Measurements from ENCODE around the gene WNT11.

WNT11 gene

DNA sequence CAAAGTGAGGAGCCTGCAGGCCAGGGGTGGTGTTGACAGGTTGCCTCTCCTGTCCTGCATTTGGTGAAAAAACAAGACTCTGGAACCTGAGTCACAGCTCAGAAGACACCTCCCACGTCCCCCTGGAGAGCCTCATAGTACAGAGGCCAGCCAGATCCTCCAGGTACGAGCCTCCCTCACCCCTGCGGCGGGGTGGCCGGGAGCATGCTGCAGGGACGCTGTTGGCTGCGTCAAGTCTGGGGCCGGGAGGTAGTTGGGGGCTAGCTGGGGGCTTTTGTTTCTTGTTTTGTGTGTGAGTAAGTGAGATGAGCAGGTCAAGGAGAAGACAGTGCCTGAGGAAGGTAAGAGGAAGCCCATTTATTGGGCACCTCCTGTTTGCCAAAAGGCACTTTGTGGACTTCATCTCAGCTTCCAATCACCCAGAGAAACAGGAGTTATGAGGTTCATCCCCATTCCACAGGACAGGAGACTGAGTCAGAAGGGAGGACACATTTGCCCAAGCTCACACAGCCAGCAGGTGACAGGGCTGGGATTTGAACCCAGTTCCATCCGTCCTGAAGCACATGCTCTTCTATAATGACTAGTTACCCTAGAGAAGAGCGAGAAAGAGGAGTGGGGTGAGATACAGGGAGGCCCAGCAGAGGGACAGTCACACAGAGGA, 18.3 kb upstream of the WNT11 start:
- Histone ChIP-seq H3K27ac (ENCODE audit: low read depth, low read length) (peak overlapping the region; percentile 67), H3K4me1 (ENCODE audit: control insufficient read depth in 5 of 5, insufficient read depth in 5 of 5, low read length in 5 of 5) (peaks cover 6 to 29% (median 23%) of the 10 kb centered on the region in 5 donors), H3K4me3 (ENCODE audit: low read depth in 1 of 5, low read length in 5 of 5) (no peak overlapping the region), H3K36me3 (ENCODE audit: control insufficient read depth in 5 of 5, insufficient read depth in 5 of 5, low read length in 5 of 5) (no peaks in the 10 kb centered on the region), H3K27me3 (ENCODE audit: control insufficient read depth in 5 of 5, insufficient read depth in 4 of 5, low read length in 5 of 5) (no peaks in the 10 kb centered on the region), H3K9me3 (ENCODE audit: control insufficient read depth in 5 of 5, low read length in 5 of 5) (no peaks in the 10 kb centered on the region), H3K9ac (ENCODE audit: low read length in 5 of 5) (peak overlapping the region in 2 of 5 donors; percentile 14 to 32)

GRCh38 chr11:76221365-76221764, 15.1 kb upstream of the WNT11 start:
- H3K4me1 ChIP-seq (ENCODE audit: control insufficient read depth in 5 of 5, insufficient read depth in 5 of 5, low read length in 5 of 5), result peaks cover 8 to 18% (median 13%) of the 10 kb centered on the region in 5 donors
- H3K27ac ChIP-seq (ENCODE audit: low read depth, low read length), result no peak overlapping the region
- no peak overlapping the region for H3K4me3 ChIP-seq (ENCODE audit: low read depth in 1 of 5, low read length in 5 of 5)
- H3K27me3 ChIP-seq (ENCODE audit: control insufficient read depth in 5 of 5, insufficient read depth in 4 of 5, low read length in 5 of 5), result peaks cover 0 to 7% (median 0%) of the 10 kb centered on the region in 5 donors
- H3K9me3 ChIP-seq (ENCODE audit: control insufficient read depth in 5 of 5, low read length in 5 of 5), result no peaks in the 10 kb centered on the region
- H3K9ac ChIP-seq (ENCODE audit: low read length in 5 of 5), result no peak overlapping the region
- no peaks in the 10 kb centered on the region for H3K36me3 ChIP-seq (ENCODE audit: control insufficient read depth in 5 of 5, insufficient read depth in 5 of 5, low read length in 5 of 5)

DNA sequence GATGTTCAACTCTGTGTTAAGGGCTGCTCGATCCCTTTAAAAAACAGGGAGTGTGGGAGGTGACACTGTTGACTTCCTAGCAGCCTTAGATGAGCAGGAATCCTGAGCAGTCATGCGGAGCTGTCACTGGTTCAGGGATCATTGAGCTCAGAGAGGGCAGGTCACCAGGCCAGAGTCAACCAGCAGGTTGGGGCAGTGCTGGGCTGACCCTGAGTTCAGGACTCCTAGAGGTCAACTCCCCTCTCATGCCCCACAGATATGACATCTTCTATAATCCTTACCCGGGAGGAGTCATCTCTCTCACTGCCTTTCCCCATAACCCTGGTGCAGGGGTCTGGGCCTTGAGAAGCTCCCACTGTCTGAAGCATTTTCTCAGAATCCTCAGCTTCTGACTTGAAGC, 12.9 kb upstream of the WNT11 start:
- no peak overlapping the region for H3K4me3 ChIP-seq (ENCODE audit: low read depth in 1 of 5, low read length in 5 of 5)
- H3K9me3 ChIP-seq (ENCODE audit: control insufficient read depth in 5 of 5, low read length in 5 of 5), result no peaks in the 10 kb centered on the region
- no peaks in the 10 kb centered on the region for H3K36me3 ChIP-seq (ENCODE audit: control insufficient read depth in 5 of 5, insufficient read depth in 5 of 5, low read length in 5 of 5)
- H3K9ac ChIP-seq (ENCODE audit: low read length in 5 of 5), result no peak overlapping the region
- peaks cover 0 to 7% (median 0%) of the 10 kb centered on the region in 5 donors for H3K27me3 ChIP-seq (ENCODE audit: control insufficient read depth in 5 of 5, insufficient read depth in 4 of 5, low read length in 5 of 5)
- peaks cover 0 to 3% (median 0%) of the 10 kb centered on the region in 5 donors for H3K4me1 ChIP-seq (ENCODE audit: control insufficient read depth in 5 of 5, insufficient read depth in 5 of 5, low read length in 5 of 5)
- H3K27ac ChIP-seq (ENCODE audit: low read depth, low read length), result no peak overlapping the region

DNA sequence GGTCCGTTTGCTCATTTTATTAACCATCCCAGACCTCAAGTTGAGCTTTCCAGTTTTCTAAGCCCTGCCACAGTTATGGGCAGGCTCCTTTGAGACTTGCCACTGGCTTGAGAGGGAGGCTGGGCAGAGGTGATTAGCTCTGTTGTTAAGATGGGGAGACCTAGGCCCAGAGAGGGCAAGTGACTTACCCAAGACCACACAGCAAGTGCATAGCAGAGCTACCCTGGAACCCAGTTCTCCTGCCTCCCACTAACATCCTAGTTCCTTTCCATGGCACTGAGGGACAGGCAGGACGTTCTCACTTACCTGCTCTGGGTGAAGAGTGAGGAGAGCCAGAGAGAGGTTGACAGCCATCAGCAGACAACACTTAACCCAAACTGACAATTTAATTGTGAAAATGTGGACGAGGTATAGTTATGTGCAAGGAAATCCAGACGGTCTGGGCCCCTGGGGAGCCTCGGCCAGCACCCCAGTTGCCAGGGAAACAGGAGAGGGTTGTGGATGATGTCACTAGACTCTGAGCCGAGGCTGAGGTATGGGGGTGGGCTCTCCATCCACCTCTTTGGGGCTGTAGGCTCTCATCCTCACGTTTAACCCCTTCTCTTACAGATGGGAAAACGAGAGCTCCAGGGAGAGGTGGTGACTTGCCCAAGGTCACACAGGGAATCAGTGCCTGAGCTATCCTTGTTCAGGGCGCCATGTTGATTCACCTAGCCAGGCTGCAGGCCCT, 12.3 kb upstream of the WNT11 start:
- Histone ChIP-seq H3K27ac (ENCODE audit: low read depth, low read length) (no peak overlapping the region), H3K4me3 (ENCODE audit: low read depth in 1 of 5, low read length in 5 of 5) (no peak overlapping the region), H3K9me3 (ENCODE audit: control insufficient read depth in 5 of 5, low read length in 5 of 5) (no peaks in the 10 kb centered on the region), H3K27me3 (ENCODE audit: control insufficient read depth in 5 of 5, insufficient read depth in 4 of 5, low read length in 5 of 5) (peaks cover 0 to 7% (median 0%) of the 10 kb centered on the region in 5 donors), H3K36me3 (ENCODE audit: control insufficient read depth in 5 of 5, insufficient read depth in 5 of 5, low read length in 5 of 5) (no peaks in the 10 kb centered on the region), H3K9ac (ENCODE audit: low read length in 5 of 5) (no peak overlapping the region), H3K4me1 (ENCODE audit: control insufficient read depth in 5 of 5, insufficient read depth in 5 of 5, low read length in 5 of 5) (peaks cover 0 to 2% (median 0%) of the 10 kb centered on the region in 5 donors)

DNA sequence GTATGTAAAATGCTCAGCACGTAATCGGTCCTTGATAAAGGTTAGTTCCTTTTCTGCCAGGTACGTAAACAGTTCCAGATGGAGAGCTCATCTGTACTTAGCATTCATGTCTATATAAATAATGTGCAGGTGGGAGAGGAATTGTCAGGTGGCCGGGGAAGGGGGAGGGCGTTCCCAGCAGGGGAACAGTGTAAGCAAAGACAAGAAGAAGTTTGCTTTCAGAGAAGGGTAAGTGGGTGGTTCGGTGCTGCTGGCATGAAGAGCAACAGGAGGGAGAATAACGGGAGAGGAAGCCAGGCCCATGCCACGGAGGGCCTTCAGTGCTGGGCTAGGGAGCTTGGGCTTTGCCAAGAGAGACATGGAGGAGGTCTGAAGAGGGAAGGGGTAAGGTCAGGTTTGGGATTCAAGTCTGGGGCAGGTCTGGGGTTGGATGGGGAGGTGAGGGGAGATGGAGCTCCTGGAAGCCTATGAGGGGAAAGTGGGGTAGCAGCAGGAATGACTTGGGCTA, 11.4 kb upstream of the WNT11 start:
- no peaks in the 10 kb centered on the region for H3K9me3 ChIP-seq (ENCODE audit: control insufficient read depth in 5 of 5, low read length in 5 of 5)
- H3K27ac ChIP-seq (ENCODE audit: low read depth, low read length), result no peak overlapping the region
- H3K4me1 ChIP-seq (ENCODE audit: control insufficient read depth in 5 of 5, insufficient read depth in 5 of 5, low read length in 5 of 5), result peaks cover 0 to 2% (median 0%) of the 10 kb centered on the region in 5 donors
- no peak overlapping the region for H3K4me3 ChIP-seq (ENCODE audit: low read depth in 1 of 5, low read length in 5 of 5)
- no peaks in the 10 kb centered on the region for H3K36me3 ChIP-seq (ENCODE audit: control insufficient read depth in 5 of 5, insufficient read depth in 5 of 5, low read length in 5 of 5)
- H3K9ac ChIP-seq (ENCODE audit: low read length in 5 of 5), result no peak overlapping the region
- H3K27me3 ChIP-seq (ENCODE audit: control insufficient read depth in 5 of 5, insufficient read depth in 4 of 5, low read length in 5 of 5), result peaks cover 0 to 7% (median 2%) of the 10 kb centered on the region in 5 donors

GRCh38 chr11:76216536-76217325, 10.4 kb upstream of the WNT11 start:
- no peak overlapping the region for H3K27ac ChIP-seq (ENCODE audit: low read depth, low read length)
- H3K27me3 ChIP-seq (ENCODE audit: control insufficient read depth in 5 of 5, insufficient read depth in 4 of 5, low read length in 5 of 5), result peaks cover 0 to 8% (median 2%) of the 10 kb centered on the region in 5 donors

DNA sequence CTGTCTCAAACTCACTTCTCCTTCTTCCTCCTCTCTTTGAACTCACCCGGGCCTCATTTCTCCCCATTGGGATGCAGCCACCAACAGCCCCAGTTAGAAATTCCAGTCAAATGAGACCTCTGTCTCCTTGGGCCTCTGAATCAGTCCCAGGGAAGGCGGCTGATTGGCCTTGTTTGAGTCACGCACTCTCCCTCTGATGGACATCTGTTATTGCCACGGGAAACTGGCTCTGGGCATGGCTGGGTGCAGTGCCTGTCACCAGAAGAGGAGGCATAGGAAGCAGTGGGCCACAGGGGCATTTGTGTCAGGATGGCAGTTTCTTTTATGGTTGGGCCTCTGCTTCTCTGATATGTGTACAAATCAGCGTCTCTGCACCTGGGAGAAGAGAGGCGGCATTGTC, 9.6 kb upstream of the WNT11 start:
- Histone ChIP-seq H3K27ac (ENCODE audit: low read depth, low read length) (no peak overlapping the region), H3K36me3 (ENCODE audit: control insufficient read depth in 5 of 5, insufficient read depth in 5 of 5, low read length in 5 of 5) (no peaks in the 10 kb centered on the region), H3K4me1 (ENCODE audit: control insufficient read depth in 5 of 5, insufficient read depth in 5 of 5, low read length in 5 of 5) (peaks cover under 1 to 3% (median 2%) of the 10 kb centered on the region in 5 donors), H3K27me3 (ENCODE audit: control insufficient read depth in 5 of 5, insufficient read depth in 4 of 5, low read length in 5 of 5) (peaks cover 0 to 11% (median 2%) of the 10 kb centered on the region in 5 donors), H3K9ac (ENCODE audit: low read length in 5 of 5) (no peak overlapping the region), H3K4me3 (ENCODE audit: low read depth in 1 of 5, low read length in 5 of 5) (no peak overlapping the region), H3K9me3 (ENCODE audit: control insufficient read depth in 5 of 5, low read length in 5 of 5) (no peaks in the 10 kb centered on the region)

More at GRCh38 chr11:76216536-76217325, 10.4 kb upstream of the WNT11 start:
- no peak overlapping the region for H3K4me3 ChIP-seq (ENCODE audit: low read depth in 1 of 5, low read length in 5 of 5)
- no peak overlapping the region for H3K9ac ChIP-seq (ENCODE audit: low read length in 5 of 5)
- peaks cover 0 to 2% (median 0%) of the 10 kb centered on the region in 5 donors for H3K4me1 ChIP-seq (ENCODE audit: control insufficient read depth in 5 of 5, insufficient read depth in 5 of 5, low read length in 5 of 5)
- no peaks in the 10 kb centered on the region for H3K36me3 ChIP-seq (ENCODE audit: control insufficient read depth in 5 of 5, insufficient read depth in 5 of 5, low read length in 5 of 5)
- no peaks in the 10 kb centered on the region for H3K9me3 ChIP-seq (ENCODE audit: control insufficient read depth in 5 of 5, low read length in 5 of 5)

GRCh38 chr11:76214968-76215548, 8.8 kb upstream of the WNT11 start:
- no peak overlapping the region for H3K27ac ChIP-seq (ENCODE audit: low read depth, low read length)
- H3K4me1 ChIP-seq (ENCODE audit: control insufficient read depth in 5 of 5, insufficient read depth in 5 of 5, low read length in 5 of 5), result peaks cover 2 to 11% (median 7%) of the 10 kb centered on the region in 5 donors
- no peak overlapping the region for H3K9ac ChIP-seq (ENCODE audit: low read length in 5 of 5)
- peaks cover 0 to 11% (median 2%) of the 10 kb centered on the region in 5 donors for H3K27me3 ChIP-seq (ENCODE audit: control insufficient read depth in 5 of 5, insufficient read depth in 4 of 5, low read length in 5 of 5)
- H3K9me3 ChIP-seq (ENCODE audit: control insufficient read depth in 5 of 5, low read length in 5 of 5), result no peaks in the 10 kb centered on the region
- no peak overlapping the region for H3K4me3 ChIP-seq (ENCODE audit: low read depth in 1 of 5, low read length in 5 of 5)
- H3K36me3 ChIP-seq (ENCODE audit: control insufficient read depth in 5 of 5, insufficient read depth in 5 of 5, low read length in 5 of 5), result no peaks in the 10 kb centered on the region

- no peaks in the 10 kb centered on the region for H3K9me3 ChIP-seq (ENCODE audit: control insufficient read depth in 5 of 5, low read length in 5 of 5)
- peaks cover 0 to 11% (median 2%) of the 10 kb centered on the region in 5 donors for H3K27me3 ChIP-seq (ENCODE audit: control insufficient read depth in 5 of 5, insufficient read depth in 4 of 5, low read length in 5 of 5)
These were observed 7.9 kb upstream of the WNT11 start for GRCh38 chr11:76214186-76214585.

More at GRCh38 chr11:76214186-76214585, 7.9 kb upstream of the WNT11 start:
- Histone ChIP-seq H3K4me3 (ENCODE audit: low read depth in 1 of 5, low read length in 5 of 5) (no peak overlapping the region), H3K9ac (ENCODE audit: low read length in 5 of 5) (no peak overlapping the region), H3K27ac (ENCODE audit: low read depth, low read length) (no peak overlapping the region), H3K4me1 (ENCODE audit: control insufficient read depth in 5 of 5, insufficient read depth in 5 of 5, low read length in 5 of 5) (peaks cover 0 to 19% (median 14%) of the 10 kb centered on the region in 5 donors), H3K36me3 (ENCODE audit: control insufficient read depth in 5 of 5, insufficient read depth in 5 of 5, low read length in 5 of 5) (no peaks in the 10 kb centered on the region)

Measured in subcutaneous abdominal adipose tissue (tissue), 5 donors.